ENCODE data around the gene CXXC5.

GRCh38 chr5:139707445-139708003 lies 59.4 kb downstream of the CXXC5 start:
- TF ChIP-seq CTCF (IDR thresholded peaks at IDR 0.05): no peak
- TF ChIP-seq POLR2AphosphoS5 (IDR thresholded peaks at IDR 0.05; ENCODE audit: low read depth, low read length): no peak
